Activated CD4-positive, alpha-beta memory T cell treated with anti-CD3 and anti-CD28 coated beads for 36 hours (primary cell): ENCODE measurements around the gene RHOXF2. TPM values are rescaled to one million over a fixed set of nuclear protein-coding genes. Genes with fewer than 3 reads are reported as not detected.
"Not testable (repeated sequence)": the region's sequence is repeated elsewhere in the genome, so short reads cannot be mapped to it uniquely, and the experiment has no call there.

Source experiments
- CTCF ChIA-PET: fragments of 350-600 bp; sonication (Branson Sonifier 250); formaldehyde crosslinking; loops from one replicate; lab custom pipeline; 2021; ENCODE audit warnings: antibody characterized with exemption, inconsistent platforms; lab: Charles Lee
- POLR2A ChIA-PET: fragments of 350-600 bp; sonication (Branson Sonifier 250); formaldehyde crosslinking; loops from one replicate; lab custom pipeline; 2021; ENCODE audit warnings: antibody characterized with exemption; lab: Charles Lee
- DNase-seq: peaks from one replicate; pipeline ENCODE4 v3.0.0-alpha.2; 2020
- H3K27ac Mint-ChIP-seq: one replicate; pipeline ENCODE4 v1.8.0; 2021; ENCODE audit warnings: mixed read lengths
- H3K27me3 Mint-ChIP-seq: one replicate; pipeline ENCODE4 v1.8.0; 2021; ENCODE audit warnings: mixed read lengths
- H3K36me3 Mint-ChIP-seq: one replicate; pipeline ENCODE4 v1.8.0; 2021; ENCODE audit warnings: mixed read lengths
- H3K4me1 Mint-ChIP-seq: one replicate; pipeline ENCODE4 v1.8.0; 2021; ENCODE audit warnings: low read depth, mixed read lengths
- H3K4me3 Mint-ChIP-seq: one replicate; pipeline ENCODE4 v1.8.0; 2021; ENCODE audit warnings: mild to moderate bottlenecking, mixed read lengths
- H3K9me3 Mint-ChIP-seq: one replicate; pipeline ENCODE4 v1.8.0; 2021; ENCODE audit warnings: mixed read lengths
- intact Hi-C: fragments of 100-400 bp; cut with micrococcal nuclease; formaldehyde crosslinking; loops from one replicate; pipeline ENCODE4 v1.15.1; 2023
- total RNA-seq, 2 experiments: library from RNA; stranded (reverse); gene quantifications; one replicate each; pipeline ENCODE4 v1.2.3, GENCODE V29; 2021

The RHOXF2 gene
- not detected for total RNA-seq

GRCh38 chrX:120158313-120158712 is at the start of gene RHOXF2:
RHOXF2 (plus strand) TSS chrX:120158613; CDS start chrX:120158751, 138 bp downstream.
- H3K27me3 Mint-ChIP-seq, DNase-seq, CTCF ChIA-PET, H3K36me3 Mint-ChIP-seq, intact Hi-C loops, H3K4me1 Mint-ChIP-seq, POLR2A ChIA-PET, H3K27ac Mint-ChIP-seq, H3K9me3 Mint-ChIP-seq, H3K4me3 Mint-ChIP-seq: not testable (repeated sequence)

GRCh38 chrX:120109378-120109777 is 49.0 kb upstream of the RHOXF2 start:
- Mint-ChIP-seq H3K4me1 (no peaks in the 10 kb centered on the region), H3K4me3 (no peak overlapping the region), H3K36me3 (no peaks in the 10 kb centered on the region), H3K27ac (no peak overlapping the region), H3K9me3 (peaks cover 2% of the 10 kb centered on the region), H3K27me3 (peaks cover under 1% of the 10 kb centered on the region)
- ChIA-PET POLR2A (no interaction called here), CTCF (no interaction called here)
- no peak for DNase-seq
- intact Hi-C loops, result no loop called here

- ChIA-PET CTCF (no interaction called here), POLR2A (no interaction called here)
- Mint-ChIP-seq H3K9me3 (peaks cover 2% of the 10 kb centered on the region), H3K4me3 (no peak overlapping the region), H3K27ac (no peak overlapping the region), H3K36me3 (no peaks in the 10 kb centered on the region), H3K4me1 (no peaks in the 10 kb centered on the region), H3K27me3 (no peaks in the 10 kb centered on the region)
- intact Hi-C loops, result no loop called here
- no peak for DNase-seq
Observed at GRCh38 chrX:120111611-120112010, 46.8 kb upstream of the RHOXF2 start.

GRCh38 chrX:120115438-120115963 is 42.9 kb upstream of the RHOXF2 start, which contains the start of gene RHOXF1:
RHOXF1 (minus strand) TSS chrX:120115913; CDS start chrX:120115862, 51 bp downstream.
- POLR2A ChIA-PET, result no interaction called here
- Mint-ChIP-seq H3K4me3 (no peak within 1 kb of the TSS), H3K4me1 (no peaks in the 10 kb centered on the region), H3K27me3 (no peaks in the 10 kb centered on the region), H3K36me3 (no peaks in the 10 kb centered on the region), H3K9me3 (no peaks in the 10 kb centered on the region), H3K27ac (no peak within 1 kb of the TSS)
- intact Hi-C loops, result no loop called here
- DNase-seq, result no peak
- CTCF ChIA-PET, result no interaction called here

GRCh38 chrX:120120223-120120622 is 38.2 kb upstream of the RHOXF2 start:
- Mint-ChIP-seq H3K27me3 (no peaks in the 10 kb centered on the region), H3K36me3 (no peaks in the 10 kb centered on the region), H3K9me3 (no peaks in the 10 kb centered on the region), H3K4me1 (no peaks in the 10 kb centered on the region), H3K4me3 (no peak overlapping the region), H3K27ac (no peak overlapping the region)
- no peak for DNase-seq
- ChIA-PET POLR2A (no interaction called here), CTCF (no interaction called here)
- intact Hi-C loops, result no loop called here

GRCh38 chrX:120125444-120125843 is 33.0 kb upstream of the RHOXF2 start:
- H3K4me1 Mint-ChIP-seq, result no peaks in the 10 kb centered on the region
- no peak overlapping the region for H3K27ac Mint-ChIP-seq
- ChIA-PET CTCF (no interaction called here), POLR2A (no interaction called here)
- H3K36me3 Mint-ChIP-seq, result no peaks in the 10 kb centered on the region
- no peaks in the 10 kb centered on the region for H3K9me3 Mint-ChIP-seq
- no peak overlapping the region for H3K4me3 Mint-ChIP-seq
- intact Hi-C loops, result no loop called here
- H3K27me3 Mint-ChIP-seq, result no peaks in the 10 kb centered on the region
- DNase-seq, result no peak

GRCh38 chrX:120128306-120128846 is 30.0 kb upstream of the RHOXF2 start:
- POLR2A ChIA-PET, H3K4me1 Mint-ChIP-seq, CTCF ChIA-PET, H3K27ac Mint-ChIP-seq, H3K9me3 Mint-ChIP-seq, DNase-seq, H3K27me3 Mint-ChIP-seq, H3K4me3 Mint-ChIP-seq, intact Hi-C loops, H3K36me3 Mint-ChIP-seq: not testable (repeated sequence)

GRCh38 chrX:120136128-120136527 is 22.3 kb upstream of the RHOXF2 start:
- Mint-ChIP-seq H3K9me3 (no peaks in the 10 kb centered on the region), H3K4me3 (peak overlapping the region; percentile 36), H3K4me1 (peaks cover 6% of the 10 kb centered on the region), H3K27me3 (no peaks in the 10 kb centered on the region), H3K27ac (no peak overlapping the region), H3K36me3 (no peaks in the 10 kb centered on the region)
- ChIA-PET CTCF (no interaction called here), POLR2A (no interaction called here)
- intact Hi-C loops, result no loop called here
- DNase-seq, result no peak

- no peaks in the 10 kb centered on the region for H3K9me3 Mint-ChIP-seq
- H3K36me3 Mint-ChIP-seq, result no peaks in the 10 kb centered on the region
- no peak overlapping the region for H3K4me3 Mint-ChIP-seq
- H3K27me3 Mint-ChIP-seq, result no peaks in the 10 kb centered on the region
- CTCF ChIA-PET, result no interaction called here
- POLR2A ChIA-PET, result no interaction called here
- intact Hi-C loops, result no loop called here
- DNase-seq, result no peak
- H3K27ac Mint-ChIP-seq, result no peak overlapping the region
- H3K4me1 Mint-ChIP-seq, result peaks cover 9% of the 10 kb centered on the region
Observed at GRCh38 chrX:120136840-120137239, 21.6 kb upstream of the RHOXF2 start.

- H3K27me3 Mint-ChIP-seq, result no peaks in the 10 kb centered on the region
- H3K27ac Mint-ChIP-seq, result no peak overlapping the region
- intact Hi-C loops, result no loop called here
- POLR2A ChIA-PET, result no interaction called here
- CTCF ChIA-PET, result no interaction called here
- no peak for DNase-seq
- peaks cover 9% of the 10 kb centered on the region for H3K4me1 Mint-ChIP-seq
- H3K4me3 Mint-ChIP-seq, result no peak overlapping the region
- no peaks in the 10 kb centered on the region for H3K36me3 Mint-ChIP-seq
- no peaks in the 10 kb centered on the region for H3K9me3 Mint-ChIP-seq
Observed at GRCh38 chrX:120137439-120137838, 21.0 kb upstream of the RHOXF2 start.

- no peak for DNase-seq
- Mint-ChIP-seq H3K36me3 (no peaks in the 10 kb centered on the region), H3K27ac (no peak overlapping the region), H3K27me3 (no peaks in the 10 kb centered on the region), H3K4me3 (no peak overlapping the region), H3K4me1 (peaks cover 27% of the 10 kb centered on the region), H3K9me3 (no peaks in the 10 kb centered on the region)
- intact Hi-C loops, result no loop called here
- ChIA-PET POLR2A (no interaction called here), CTCF (no interaction called here)
Observed at GRCh38 chrX:120140293-120140981, 18.0 kb upstream of the RHOXF2 start.

GRCh38 chrX:120144178-120144844 is 14.1 kb upstream of the RHOXF2 start:
- Mint-ChIP-seq H3K36me3 (peaks cover 1% of the 10 kb centered on the region), H3K9me3 (peaks cover 5% of the 10 kb centered on the region), H3K27me3 (no peaks in the 10 kb centered on the region), H3K27ac (no peak overlapping the region), H3K4me3 (no peak overlapping the region), H3K4me1 (peaks cover 40% of the 10 kb centered on the region)
- DNase-seq, result peak; percentile 10
- ChIA-PET POLR2A (no interaction called here), CTCF (no interaction called here)
- intact Hi-C loops, result no loop called here
